SHP77 treated with DMSO at 0.1 percent for 48 hours (cell line): Measurements from ENCODE around the gene C16orf95.
"Not testable (repeated sequence)": the region's sequence is repeated elsewhere in the genome, so short reads cannot be mapped to it uniquely, and the experiment has no call there.

Experiments used
- DNase-seq: peaks from one replicate; lab custom pipeline; 2025; lab: John Stamatoyannopoulos, UW

C16orf95 gene

DNA sequence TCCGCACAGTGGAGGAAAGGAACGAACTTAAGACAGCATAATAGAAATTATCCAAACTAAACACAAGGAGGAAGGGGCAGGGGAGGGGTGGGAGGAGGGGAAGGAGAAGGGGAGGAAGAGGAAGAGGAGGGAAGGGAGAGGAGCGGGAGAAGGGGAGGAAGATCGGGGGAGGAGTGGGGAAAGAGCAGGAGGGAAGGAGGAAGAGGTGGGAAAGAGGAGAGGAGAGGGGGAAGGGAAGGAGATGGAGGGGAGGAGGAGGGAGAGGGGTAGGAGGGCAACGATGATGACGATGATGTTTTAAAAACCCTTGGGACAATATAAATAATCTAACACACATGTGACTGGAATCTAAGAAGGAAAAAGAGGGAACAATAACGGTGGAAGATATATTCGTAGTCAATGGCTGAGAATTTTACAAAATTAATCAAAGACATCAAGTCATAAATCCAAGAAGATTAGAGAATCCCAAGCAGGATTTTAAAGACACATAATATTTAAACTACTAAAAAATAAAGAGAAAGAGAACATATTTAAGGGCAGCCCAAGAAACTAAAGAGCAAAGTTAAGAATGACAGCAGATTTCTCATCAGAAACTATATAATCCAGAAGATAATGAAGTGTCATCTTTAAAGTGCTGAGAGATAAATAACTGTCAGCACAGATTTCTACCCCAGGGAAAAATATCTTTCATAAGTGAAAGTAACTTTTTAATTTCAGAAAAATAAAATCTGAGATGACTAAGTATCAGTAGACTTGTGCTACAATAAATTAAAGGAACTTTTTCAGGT, 30.2 kb downstream of the C16orf95 start:
- no peak for DNase-seq

- no peak for DNase-seq
These were observed 33.0 kb downstream of the C16orf95 start for GRCh38 chr16:87284183-87284582.

DNA sequence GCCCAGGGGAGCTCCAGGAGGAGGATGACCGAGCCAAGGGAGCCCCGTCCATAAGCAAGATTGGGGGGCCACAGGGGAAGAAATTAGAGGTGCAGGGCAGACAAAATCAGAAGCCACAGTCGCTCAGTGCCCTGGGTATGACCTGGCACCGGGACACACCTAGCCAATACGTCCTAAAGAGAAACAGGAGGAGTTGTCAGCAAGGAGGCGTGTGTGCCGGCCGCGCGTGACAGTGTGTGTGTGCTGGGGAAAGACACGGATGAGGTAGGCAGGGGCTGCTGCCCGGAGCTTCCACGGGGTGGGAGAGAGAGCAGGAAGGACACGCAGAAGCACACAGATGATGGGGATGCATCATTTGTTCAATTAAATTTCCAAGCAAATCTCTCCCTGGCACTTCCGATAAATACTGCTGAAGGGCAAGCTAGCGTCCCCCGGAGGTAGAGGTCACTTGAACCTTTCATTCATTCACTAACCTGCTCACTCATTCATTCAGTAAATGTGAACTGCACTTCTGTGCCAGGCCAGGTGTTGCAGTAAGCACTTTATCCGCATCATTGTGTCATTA, 38.0 kb downstream of the C16orf95 start:
- DNase-seq = no peak

DNA sequence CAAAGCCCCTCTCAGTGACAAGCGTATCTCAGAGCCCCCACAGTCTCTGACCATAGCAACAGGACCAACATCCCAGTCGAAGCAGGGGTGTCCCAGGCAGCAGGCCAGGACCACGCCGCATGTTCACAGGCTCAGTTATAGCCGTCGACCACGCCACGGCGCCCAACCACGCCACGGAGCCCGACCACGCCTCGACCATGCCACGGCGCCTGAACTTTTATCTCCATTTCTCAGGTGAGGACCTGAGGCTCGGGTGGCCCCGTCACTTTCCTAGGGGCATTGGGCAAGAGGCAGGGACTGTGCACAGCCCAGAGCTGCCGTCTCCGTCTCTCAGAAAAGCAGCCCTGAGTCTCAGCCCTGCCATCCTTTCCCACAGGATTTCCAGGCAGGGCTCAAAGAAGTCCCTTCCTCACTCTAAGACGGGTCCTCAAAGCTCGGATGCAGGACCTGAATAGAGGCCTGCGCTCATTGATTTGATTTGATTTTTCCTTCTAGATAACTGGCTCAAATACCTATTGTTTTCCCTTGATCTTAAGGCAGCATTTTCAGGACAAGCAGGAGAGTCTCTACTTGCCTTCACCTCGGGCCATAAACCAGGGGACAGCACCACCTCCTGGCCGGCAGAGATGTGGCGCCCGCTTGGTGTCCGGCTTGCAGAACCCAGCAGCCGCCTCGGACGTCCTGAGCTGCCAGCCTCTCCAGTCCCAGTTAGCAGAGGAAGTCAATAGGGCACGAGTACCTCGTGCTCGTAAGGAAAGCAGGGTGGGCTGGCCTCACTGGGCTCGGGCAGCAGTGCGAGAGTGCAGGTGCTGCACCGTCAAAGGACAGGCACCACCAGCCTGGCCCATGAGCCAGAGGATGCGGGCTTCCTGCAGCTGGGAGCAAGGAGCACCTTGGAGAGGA, 38.8 kb downstream of the C16orf95 start:
- DNase-seq = peak; percentile 25

DNA sequence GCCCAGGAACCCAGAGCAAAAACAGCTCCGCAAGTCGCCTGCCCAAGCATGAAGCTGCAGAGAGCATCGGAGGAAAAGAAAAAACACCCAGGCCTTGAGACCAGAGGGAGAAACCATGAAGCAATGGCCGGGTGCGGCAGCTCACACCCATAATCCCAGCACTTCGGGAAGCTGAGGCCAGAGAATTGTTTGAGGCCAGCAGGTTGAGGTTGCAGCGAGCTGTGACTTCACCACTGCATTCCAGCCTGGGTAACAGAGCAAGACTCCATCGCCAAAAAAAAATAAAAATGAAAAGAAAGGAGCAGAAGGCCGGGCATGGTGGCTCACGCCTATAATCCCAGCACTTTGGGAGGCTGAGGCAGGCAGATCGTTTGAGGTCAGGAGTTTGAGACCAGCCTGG, 40.3 kb downstream of the C16orf95 start:
- DNase-seq = no peak

- DNase-seq = no peak
These were observed 41.0 kb downstream of the C16orf95 start for GRCh38 chr16:87276091-87276701.

- no peak for DNase-seq
These were observed 42.4 kb downstream of the C16orf95 start for GRCh38 chr16:87274794-87275193.

DNA sequence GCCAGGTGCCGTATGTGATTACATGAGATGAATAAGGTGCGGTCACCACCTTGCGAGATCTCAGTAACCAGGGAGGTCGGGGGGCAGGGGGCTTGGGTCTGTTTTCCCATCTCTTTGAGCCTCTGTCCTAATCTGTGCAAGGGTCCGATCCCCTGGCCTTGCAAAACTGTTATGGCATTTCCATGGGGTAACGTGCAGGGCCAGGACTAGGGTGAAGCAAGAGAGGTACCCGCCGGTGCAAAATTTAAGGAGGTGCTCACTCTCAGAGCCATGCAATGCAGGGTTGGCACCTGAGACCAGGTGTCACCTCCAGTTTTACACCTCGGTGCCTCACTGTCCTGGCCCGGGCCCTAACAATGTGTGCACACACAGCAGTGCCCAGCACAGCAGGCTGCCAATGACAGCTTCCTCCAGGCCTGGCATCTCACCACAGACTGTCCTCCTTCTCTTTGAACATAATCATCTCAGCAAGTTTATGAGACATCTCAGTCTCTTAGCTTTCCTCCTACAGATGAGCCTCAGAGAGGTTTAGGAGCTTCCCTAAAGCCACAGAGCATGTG, 43.6 kb downstream of the C16orf95 start:
- DNase-seq = no peak

- DNase-seq = no peak
These were observed 45.9 kb downstream of the C16orf95 start for GRCh38 chr16:87271256-87271655.

- DNase-seq = no peak
These were observed 49.6 kb downstream of the C16orf95 start for GRCh38 chr16:87267566-87267965.

GRCh38 chr16:87266846-87267245, 50.3 kb downstream of the C16orf95 start:
- no peak for DNase-seq

GRCh38 chr16:87265261-87265660, 51.9 kb downstream of the C16orf95 start:
- DNase-seq = no peak

DNA sequence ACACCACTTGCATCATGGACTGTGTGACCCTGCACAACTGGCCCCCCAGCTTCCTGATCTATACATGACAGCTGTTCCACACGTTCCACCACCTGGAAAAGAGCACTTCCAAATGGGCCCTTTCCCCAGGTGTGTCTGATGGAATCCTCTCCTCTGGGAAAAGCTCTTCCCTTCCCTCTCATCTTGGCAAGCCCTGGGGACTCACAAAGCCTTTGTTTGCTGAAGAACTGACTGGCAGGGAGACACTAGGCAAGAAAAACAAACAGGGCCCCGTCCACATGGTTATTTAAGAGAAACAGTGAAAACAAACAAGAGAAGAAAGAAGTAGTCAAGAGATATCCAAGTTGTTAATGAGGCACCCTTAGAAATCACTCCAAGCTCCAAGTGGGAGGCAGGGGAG, 52.6 kb downstream of the C16orf95 start:
- DNase-seq = no peak

DNA sequence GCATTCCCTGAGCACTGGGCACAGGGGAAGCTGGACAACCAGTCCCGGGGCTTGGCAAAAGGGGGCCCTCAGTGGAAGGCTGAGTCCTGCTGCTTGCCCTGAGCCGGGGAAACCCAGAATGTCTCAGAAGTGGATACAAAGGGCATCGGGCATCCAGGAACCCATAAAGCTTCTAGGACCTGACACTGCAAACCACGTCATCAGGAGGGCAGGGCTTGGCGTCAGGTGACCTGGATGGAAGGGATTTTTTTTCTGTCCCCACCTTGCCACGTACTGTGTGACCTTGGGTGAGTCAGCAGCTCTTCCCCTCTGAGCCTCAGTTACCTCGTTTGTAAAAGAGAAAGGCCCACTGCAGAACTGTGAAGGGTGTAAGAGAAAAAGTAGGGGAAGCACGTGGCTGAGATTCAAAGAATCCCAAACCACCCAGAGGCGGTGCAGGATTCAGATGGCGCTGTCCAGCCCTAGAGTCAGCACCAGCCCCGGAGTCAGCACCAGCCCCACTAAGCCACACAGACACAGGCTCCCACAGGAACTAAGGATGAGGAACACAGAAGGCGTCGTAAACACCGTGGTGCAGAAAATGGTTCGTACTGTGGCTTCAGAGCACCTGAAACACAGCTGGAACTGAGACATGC, 53.7 kb downstream of the C16orf95 start:
- no peak for DNase-seq

DNA sequence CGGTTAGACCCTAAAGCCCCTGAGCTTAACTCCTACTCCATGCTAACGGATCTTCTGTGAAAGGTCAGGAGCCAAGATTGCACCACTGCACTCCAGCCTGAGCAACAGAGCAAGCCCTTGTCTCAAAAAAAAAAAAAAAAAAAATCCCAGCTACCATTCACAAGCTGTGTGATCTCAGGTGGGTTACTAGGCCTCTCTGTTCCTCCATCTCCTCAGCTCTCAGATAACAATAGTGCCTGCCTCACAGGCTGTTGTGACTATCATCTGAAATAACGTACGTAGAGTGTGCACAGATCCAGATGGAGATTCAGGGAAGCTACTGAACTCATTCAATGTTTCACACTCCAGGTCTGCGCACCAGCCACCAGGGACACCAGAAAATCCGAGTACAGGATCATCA, 57.8 kb downstream of the C16orf95 start:
- DNase-seq = no peak

GRCh38 chr16:87258653-87259052, 58.5 kb downstream of the C16orf95 start:
- not testable (repeated sequence) for DNase-seq

- no peak for DNase-seq
These were observed 61.3 kb downstream of the C16orf95 start for GRCh38 chr16:87255866-87256265.

- DNase-seq = no peak
These were observed 62.5 kb downstream of the C16orf95 start for GRCh38 chr16:87254734-87255133.

- DNase-seq = no peak
These were observed 62.9 kb downstream of the C16orf95 start for GRCh38 chr16:87254296-87254695.

GRCh38 chr16:87253536-87253935, 63.7 kb downstream of the C16orf95 start:
- no peak for DNase-seq
